ENCODE data around the gene GABRB1.

GABRB1 gene

GRCh38 chr4:47031011-47031678 lies at the start of gene GABRB1:
GABRB1 (plus strand) TSS chr4:47031567.
- Histone ChIP-seq H3K9me3 (ENCODE audit: control insufficient read depth, insufficient read depth, low read length) (no peaks in the 10 kb centered on the region), H3K4me1 (ENCODE audit: insufficient read depth, low read length) (no peaks in the 10 kb centered on the region), H3K9ac (ENCODE audit: low read depth, low read length) (peak within 1 kb of the TSS; percentile 66), H3K36me3 (ENCODE audit: insufficient read depth, low read length) (no peaks in the 10 kb centered on the region)

- Histone ChIP-seq H3K9me3 (ENCODE audit: control insufficient read depth, insufficient read depth, low read length) (no peaks in the 10 kb centered on the region), H3K4me1 (ENCODE audit: insufficient read depth, low read length) (no peaks in the 10 kb centered on the region), H3K9ac (ENCODE audit: low read depth, low read length) (no peak overlapping the region), H3K36me3 (ENCODE audit: insufficient read depth, low read length) (no peaks in the 10 kb centered on the region)
Measured at GRCh38 chr4:46984781-46985180, 46.6 kb upstream of the GABRB1 start.

GRCh38 chr4:46986922-46987638 lies 44.3 kb upstream of the GABRB1 start:
- H3K9me3 ChIP-seq (ENCODE audit: control insufficient read depth, insufficient read depth, low read length) = no peaks in the 10 kb centered on the region
- no peak overlapping the region for H3K9ac ChIP-seq (ENCODE audit: low read depth, low read length)
- H3K4me1 ChIP-seq (ENCODE audit: insufficient read depth, low read length) = no peaks in the 10 kb centered on the region
- H3K36me3 ChIP-seq (ENCODE audit: insufficient read depth, low read length) = no peaks in the 10 kb centered on the region

- Histone ChIP-seq H3K9ac (ENCODE audit: low read depth, low read length) (no peak overlapping the region; the same call in 1 of the 2 replicates), H3K4me1 (ENCODE audit: insufficient read depth, low read length) (no peaks in the 10 kb centered on the region), H3K9me3 (ENCODE audit: control insufficient read depth, insufficient read depth, low read length) (no peaks in the 10 kb centered on the region), H3K36me3 (ENCODE audit: insufficient read depth, low read length) (no peaks in the 10 kb centered on the region)
Measured at GRCh38 chr4:46992338-46992737, 39.0 kb upstream of the GABRB1 start.

- Histone ChIP-seq H3K9ac (ENCODE audit: low read depth, low read length) (peak within 1 kb of the TSS; percentile 60), H3K36me3 (ENCODE audit: insufficient read depth, low read length) (no peaks in the 10 kb centered on the region), H3K9me3 (ENCODE audit: control insufficient read depth, insufficient read depth, low read length) (no peaks in the 10 kb centered on the region), H3K4me1 (ENCODE audit: insufficient read depth, low read length) (no peaks in the 10 kb centered on the region)
Measured at GRCh38 chr4:46993075-46994006, 38.0 kb upstream of the GABRB1 start, which contains the start of gene GABRA4. GABRA4 (minus strand) TSS chr4:46993581; CDS start chr4:46993424, 157 bp downstream.

- peak overlapping the region; percentile 60 for H3K9ac ChIP-seq (ENCODE audit: low read depth, low read length)
- H3K36me3 ChIP-seq (ENCODE audit: insufficient read depth, low read length) = no peaks in the 10 kb centered on the region
- H3K4me1 ChIP-seq (ENCODE audit: insufficient read depth, low read length) = no peaks in the 10 kb centered on the region
- no peaks in the 10 kb centered on the region for H3K9me3 ChIP-seq (ENCODE audit: control insufficient read depth, insufficient read depth, low read length)
Measured at GRCh38 chr4:46994007-46994405, 37.4 kb upstream of the GABRB1 start.

GRCh38 chr4:46999566-46999965 lies 31.8 kb upstream of the GABRB1 start:
- Histone ChIP-seq H3K9ac (ENCODE audit: low read depth, low read length) (no peak overlapping the region), H3K4me1 (ENCODE audit: insufficient read depth, low read length) (peaks cover 3% of the 10 kb centered on the region; the same call in 1 of the 2 replicates), H3K9me3 (ENCODE audit: control insufficient read depth, insufficient read depth, low read length) (no peaks in the 10 kb centered on the region), H3K36me3 (ENCODE audit: insufficient read depth, low read length) (no peaks in the 10 kb centered on the region)

- Histone ChIP-seq H3K4me1 (ENCODE audit: insufficient read depth, low read length) (peaks cover 3% of the 10 kb centered on the region; the same call in 1 of the 2 replicates), H3K9ac (ENCODE audit: low read depth, low read length) (no peak overlapping the region), H3K9me3 (ENCODE audit: control insufficient read depth, insufficient read depth, low read length) (no peaks in the 10 kb centered on the region), H3K36me3 (ENCODE audit: insufficient read depth, low read length) (no peaks in the 10 kb centered on the region)
Measured at GRCh38 chr4:47000406-47000805, 31.0 kb upstream of the GABRB1 start.

GRCh38 chr4:47002580-47002979 lies 28.8 kb upstream of the GABRB1 start:
- Histone ChIP-seq H3K36me3 (ENCODE audit: insufficient read depth, low read length) (no peaks in the 10 kb centered on the region), H3K4me1 (ENCODE audit: insufficient read depth, low read length) (peaks cover 3% of the 10 kb centered on the region; the same call in 1 of the 2 replicates), H3K9me3 (ENCODE audit: control insufficient read depth, insufficient read depth, low read length) (no peaks in the 10 kb centered on the region), H3K9ac (ENCODE audit: low read depth, low read length) (no peak overlapping the region)

GRCh38 chr4:47010347-47010911 lies 20.9 kb upstream of the GABRB1 start:
- H3K4me1 ChIP-seq (ENCODE audit: insufficient read depth, low read length) = no peaks in the 10 kb centered on the region
- no peak overlapping the region for H3K9ac ChIP-seq (ENCODE audit: low read depth, low read length)
- no peaks in the 10 kb centered on the region for H3K36me3 ChIP-seq (ENCODE audit: insufficient read depth, low read length)
- H3K9me3 ChIP-seq (ENCODE audit: control insufficient read depth, insufficient read depth, low read length) = no peaks in the 10 kb centered on the region

- Histone ChIP-seq H3K9ac (ENCODE audit: low read depth, low read length) (no peak overlapping the region), H3K9me3 (ENCODE audit: control insufficient read depth, insufficient read depth, low read length) (no peaks in the 10 kb centered on the region), H3K36me3 (ENCODE audit: insufficient read depth, low read length) (no peaks in the 10 kb centered on the region), H3K4me1 (ENCODE audit: insufficient read depth, low read length) (no peaks in the 10 kb centered on the region)
Measured at GRCh38 chr4:47010912-47011446, 20.4 kb upstream of the GABRB1 start.

GRCh38 chr4:47012676-47013075 lies 18.7 kb upstream of the GABRB1 start:
- Histone ChIP-seq H3K36me3 (ENCODE audit: insufficient read depth, low read length) (no peaks in the 10 kb centered on the region), H3K4me1 (ENCODE audit: insufficient read depth, low read length) (no peaks in the 10 kb centered on the region), H3K9me3 (ENCODE audit: control insufficient read depth, insufficient read depth, low read length) (no peaks in the 10 kb centered on the region), H3K9ac (ENCODE audit: low read depth, low read length) (no peak overlapping the region)

- Histone ChIP-seq H3K9ac (ENCODE audit: low read depth, low read length) (no peak overlapping the region), H3K36me3 (ENCODE audit: insufficient read depth, low read length) (no peaks in the 10 kb centered on the region), H3K9me3 (ENCODE audit: control insufficient read depth, insufficient read depth, low read length) (no peaks in the 10 kb centered on the region), H3K4me1 (ENCODE audit: insufficient read depth, low read length) (no peaks in the 10 kb centered on the region)
Measured at GRCh38 chr4:47013373-47013772, 18.0 kb upstream of the GABRB1 start.

GRCh38 chr4:47017081-47017480 lies 14.3 kb upstream of the GABRB1 start:
- Histone ChIP-seq H3K4me1 (ENCODE audit: insufficient read depth, low read length) (no peaks in the 10 kb centered on the region), H3K36me3 (ENCODE audit: insufficient read depth, low read length) (no peaks in the 10 kb centered on the region), H3K9ac (ENCODE audit: low read depth, low read length) (no peak overlapping the region), H3K9me3 (ENCODE audit: control insufficient read depth, insufficient read depth, low read length) (no peaks in the 10 kb centered on the region)

Data from ES-I3 (cell line).